ENCODE results near the gene STBD1. TPM values are rescaled to one million over a fixed set of nuclear protein-coding genes. Genes with fewer than 3 reads are reported as not detected.

The STBD1 gene
- total and polyA plus RNA-seq, 12 donors, result 1.0 to 6.3 (median 3.5) TPM

- no peaks in the 10 kb centered on the region for H3K9me3 ChIP-seq (replicated peaks in 1 of 3)
- no peak overlapping the region for H3K4me3 ChIP-seq
- TF ChIP-seq POLR2A (IDR thresholded peaks at IDR 0.05) (no peak), CTCF (IDR thresholded peaks at IDR 0.05) (no peak)
- H3K27ac ChIP-seq, result no peak overlapping the region
- no peaks in the 10 kb centered on the region for H3K36me3 ChIP-seq (replicated peaks in 1 of 2)
- no peak for DNase-seq
- H3K4me1 ChIP-seq (replicated peaks in 1 of 2), result no peaks in the 10 kb centered on the region
- intact Hi-C loops (cut with DNase I), result loop anchor here in 1 of 2 donors (10.0 kb wide), 1 partner anchor 124 kb away; no protein-coding TSS in a partner anchor
- H3K27me3 ChIP-seq, result no peaks in the 10 kb centered on the region
- 0 to 98% (median 36%) methylated on average over 1 of the region's 1 CpG for WGBS, 4 donors
Measured at GRCh38 chr4:76260571-76260970, 46.0 kb upstream of the STBD1 start.

GRCh38 chr4:76265631-76266218 lies 40.8 kb upstream of the STBD1 start:
- TF ChIP-seq POLR2A (IDR thresholded peaks at IDR 0.05), result no peak
- TF ChIP-seq CTCF (IDR thresholded peaks at IDR 0.05), result no peak
- H3K27me3 ChIP-seq, result no peaks in the 10 kb centered on the region
- H3K27ac ChIP-seq, result no peak overlapping the region
- DNase-seq, result no peak
- no peaks in the 10 kb centered on the region for H3K9me3 ChIP-seq (replicated peaks in 1 of 3)
- no peaks in the 10 kb centered on the region for H3K36me3 ChIP-seq (replicated peaks in 1 of 2)
- no peak overlapping the region for H3K4me3 ChIP-seq
- 88 to 94% (median 92%) methylated on average over 6 of the region's 6 CpGs for WGBS, 4 donors
- no peaks in the 10 kb centered on the region for H3K4me1 ChIP-seq (replicated peaks in 1 of 2)
- intact Hi-C loops (cut with DNase I), result loop anchor here in 1 of 2 donors (10.0 kb wide), 1 partner anchor 119 kb away; no protein-coding TSS in a partner anchor

- Histone ChIP-seq H3K9me3 (replicated peaks in 1 of 3) (no peaks in the 10 kb centered on the region), H3K27me3 (no peaks in the 10 kb centered on the region), H3K36me3 (replicated peaks in 1 of 2) (no peaks in the 10 kb centered on the region), H3K4me1 (replicated peaks in 1 of 2) (no peaks in the 10 kb centered on the region), H3K4me3 (no peak overlapping the region), H3K27ac (no peak overlapping the region)
- 78 to 84% (median 80%) methylated on average over 3 of the region's 3 CpGs for WGBS, 4 donors
- TF ChIP-seq CTCF (IDR thresholded peaks at IDR 0.05) (no peak), POLR2A (IDR thresholded peaks at IDR 0.05) (no peak)
- intact Hi-C loops (cut with DNase I), result loop anchor here in 1 of 2 donors (10.0 kb wide), 1 partner anchor 118 kb away; no protein-coding TSS in a partner anchor
- no peak for DNase-seq
Measured at GRCh38 chr4:76266627-76267026, 39.9 kb upstream of the STBD1 start.

- intact Hi-C loops (cut with DNase I), result loop anchor here in 1 of 2 donors (10.0 kb wide), 1 partner anchor 117 kb away; no protein-coding TSS in a partner anchor
- H3K27ac ChIP-seq, result no peak overlapping the region
- no peak for DNase-seq
- TF ChIP-seq CTCF (IDR thresholded peaks at IDR 0.05) (no peak), POLR2A (IDR thresholded peaks at IDR 0.05) (no peak)
- WGBS, 4 donors, result 87 to 96% (median 95%) methylated on average over 6 of the region's 6 CpGs
- no peak overlapping the region for H3K4me3 ChIP-seq
- H3K36me3 ChIP-seq (replicated peaks in 1 of 2), result no peaks in the 10 kb centered on the region
- H3K9me3 ChIP-seq (replicated peaks in 1 of 3), result no peaks in the 10 kb centered on the region
- no peaks in the 10 kb centered on the region for H3K4me1 ChIP-seq (replicated peaks in 1 of 2)
- no peaks in the 10 kb centered on the region for H3K27me3 ChIP-seq
Measured at GRCh38 chr4:76267811-76268210, 38.7 kb upstream of the STBD1 start.
